DOHH2 (cell line): ENCODE measurements around the gene PHYHIPL.

Source experiments
- H3F3A ChIP-seq: fragments of 200-600 bp; sonication (generic), shearing (Covaris generic); 2 replicates; pipeline ENCODE4 v1.6.0; 2016; ENCODE audit warnings: antibody characterized with exemption, mild to moderate bottlenecking; ENCODE audit not compliant: control insufficient read depth, insufficient read depth
- H3K27ac ChIP-seq: fragments of 200-600 bp; sonication (generic); 2 replicates; pipeline ENCODE4 v1.5.1; 2014; ENCODE audit warnings: low read depth, mild to moderate bottlenecking, low read length, moderate library complexity
- H3K27me3 ChIP-seq: fragments of 200-600 bp; sonication (generic); 2 replicates; pipeline ENCODE4 v1.6.1; 2014; ENCODE audit warnings: mild to moderate bottlenecking, low read length, mixed read lengths; ENCODE audit not compliant: control insufficient read depth
- H3K36me3 ChIP-seq: fragments of 200-600 bp; sonication (generic); 2 replicates; pipeline ENCODE4 v1.6.1; 2014; ENCODE audit warnings: mild to moderate bottlenecking, low read length, moderate library complexity, mixed read lengths; ENCODE audit not compliant: control insufficient read depth
- H3K4me1 ChIP-seq: fragments of 200-600 bp; sonication (generic); 2 replicates; pipeline ENCODE4 v1.6.1; 2014; ENCODE audit warnings: mild to moderate bottlenecking, low read length, mixed read lengths; ENCODE audit not compliant: control insufficient read depth
- H3K4me2 ChIP-seq: fragments of 200-600 bp; sonication (generic); 2 replicates; pipeline ENCODE4 v1.6.0; 2014; ENCODE audit warnings: mild to moderate bottlenecking, low read length, moderate library complexity
- H3K4me3 ChIP-seq: fragments of 200-600 bp; sonication (generic); 2 replicates; pipeline ENCODE4 v1.5.1; 2014; ENCODE audit warnings: mild to moderate bottlenecking, low read length, mixed read lengths
- H3K79me2 ChIP-seq: fragments of 200-600 bp; sonication (generic); 2 replicates; pipeline ENCODE4 v1.6.1; 2014; ENCODE audit warnings: mild to moderate bottlenecking, low read length, mixed read lengths; ENCODE audit not compliant: control insufficient read depth
- H3K9me2 ChIP-seq: fragments of 200-600 bp; sonication (generic); replicated peaks from 2 replicates; pipeline ENCODE4 v1.6.1; 2014; ENCODE audit warnings: mild to moderate bottlenecking, low read length, mixed read lengths; ENCODE audit not compliant: control insufficient read depth
- H3K9me3 ChIP-seq: fragments of 200-600 bp; sonication (generic); 2 replicates; pipeline ENCODE4 v1.6.1; 2014; ENCODE audit warnings: antibody characterized with exemption, low read length, mixed read lengths; ENCODE audit not compliant: control insufficient read depth, insufficient read depth
- H4K20me1 ChIP-seq: fragments of 200-600 bp; sonication (generic); 2 replicates; pipeline ENCODE4 v1.6.0; 2014; ENCODE audit warnings: low read depth, mild to moderate bottlenecking, antibody characterized with exemption, low read length, moderate library complexity; ENCODE audit not compliant: control insufficient read depth, insufficient read depth
- EZH2phosphoT487 ChIP-seq: fragments of 200-600 bp; sonication (generic); IDR thresholded peaks from 2 replicates; pipeline ENCODE4 v1.6.1; 2017; ENCODE audit warnings: borderline replicate concordance, mild to moderate bottlenecking, antibody characterized with exemption, low read length, moderate library complexity, mixed read lengths
- TF ChIP-seq, protein P1 (sequence below): fragments of 200-600 bp; sonication (generic); IDR thresholded peaks from one replicate; pipeline ENCODE4 v1.5.1; 2014; ENCODE audit warnings: antibody characterized with exemption, mild to moderate bottlenecking, low read depth, low read length; ENCODE audit not compliant: poor library complexity, severe bottlenecking

PHYHIPL gene

DNA sequence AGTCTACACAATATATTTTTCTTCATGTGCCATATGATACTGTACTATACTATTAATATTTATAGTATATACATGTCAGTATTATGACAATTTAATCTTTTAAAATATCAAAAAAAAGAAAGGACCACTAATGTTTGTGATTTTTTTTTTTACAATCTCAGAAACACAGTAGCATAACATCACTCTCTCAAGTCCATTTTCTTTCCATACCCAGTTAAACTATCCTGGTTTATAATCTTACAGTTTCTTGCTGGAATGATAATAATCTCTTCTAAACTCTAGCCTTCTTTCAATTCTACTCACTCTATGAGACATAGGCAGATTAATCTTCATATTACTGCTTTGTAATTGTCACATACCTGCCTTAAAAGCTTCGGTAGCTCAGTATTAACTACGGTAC, 8.9 kb upstream of the PHYHIPL start:
- Histone ChIP-seq H3K9me3 (peaks cover 7% of the 10 kb centered on the region; the same call in 1 of the 2 replicates), H3K4me2 (no peak overlapping the region), H3K4me1 (no peaks in the 10 kb centered on the region), H4K20me1 (no peaks in the 10 kb centered on the region), H3K36me3 (no peaks in the 10 kb centered on the region), H3K27ac (no peak overlapping the region), H3K9me2 (no peaks in the 10 kb centered on the region), H3F3A (no peaks in the 10 kb centered on the region), H3K79me2 (no peaks in the 10 kb centered on the region), H3K27me3 (no peaks in the 10 kb centered on the region), H3K4me3 (no peak overlapping the region)
- TF ChIP-seq, protein P1, sequence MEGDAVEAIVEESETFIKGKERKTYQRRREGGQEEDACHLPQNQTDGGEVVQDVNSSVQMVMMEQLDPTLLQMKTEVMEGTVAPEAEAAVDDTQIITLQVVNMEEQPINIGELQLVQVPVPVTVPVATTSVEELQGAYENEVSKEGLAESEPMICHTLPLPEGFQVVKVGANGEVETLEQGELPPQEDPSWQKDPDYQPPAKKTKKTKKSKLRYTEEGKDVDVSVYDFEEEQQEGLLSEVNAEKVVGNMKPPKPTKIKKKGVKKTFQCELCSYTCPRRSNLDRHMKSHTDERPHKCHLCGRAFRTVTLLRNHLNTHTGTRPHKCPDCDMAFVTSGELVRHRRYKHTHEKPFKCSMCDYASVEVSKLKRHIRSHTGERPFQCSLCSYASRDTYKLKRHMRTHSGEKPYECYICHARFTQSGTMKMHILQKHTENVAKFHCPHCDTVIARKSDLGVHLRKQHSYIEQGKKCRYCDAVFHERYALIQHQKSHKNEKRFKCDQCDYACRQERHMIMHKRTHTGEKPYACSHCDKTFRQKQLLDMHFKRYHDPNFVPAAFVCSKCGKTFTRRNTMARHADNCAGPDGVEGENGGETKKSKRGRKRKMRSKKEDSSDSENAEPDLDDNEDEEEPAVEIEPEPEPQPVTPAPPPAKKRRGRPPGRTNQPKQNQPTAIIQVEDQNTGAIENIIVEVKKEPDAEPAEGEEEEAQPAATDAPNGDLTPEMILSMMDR: no peak
- TF ChIP-seq EZH2phosphoT487: no peak

DNA sequence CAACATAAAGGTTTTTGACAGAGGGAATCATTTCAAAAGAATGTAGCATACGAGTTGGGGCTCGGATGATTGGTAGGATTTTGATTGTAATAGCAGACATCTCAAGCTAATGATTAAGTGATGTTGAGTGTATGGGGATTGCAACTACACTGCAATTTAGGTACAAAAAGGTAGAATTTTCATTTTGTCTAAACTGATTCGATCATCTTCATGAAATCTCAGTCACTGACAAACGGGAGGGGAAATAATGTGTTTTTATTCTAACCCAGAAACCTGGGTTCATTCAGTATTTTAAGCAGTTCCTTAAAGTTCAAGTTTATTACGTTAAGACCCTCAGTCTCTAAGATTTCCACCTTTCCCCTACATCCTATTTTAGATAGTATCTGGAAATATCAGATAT, 3.9 kb upstream of the PHYHIPL start:
- no peaks in the 10 kb centered on the region for H3K9me2 ChIP-seq
- no peak overlapping the region for H3K4me3 ChIP-seq
- no peak overlapping the region for H3K4me2 ChIP-seq
- H3F3A ChIP-seq: no peaks in the 10 kb centered on the region
- no peaks in the 10 kb centered on the region for H4K20me1 ChIP-seq
- no peaks in the 10 kb centered on the region for H3K36me3 ChIP-seq
- no peaks in the 10 kb centered on the region for H3K79me2 ChIP-seq
- no peaks in the 10 kb centered on the region for H3K4me1 ChIP-seq
- H3K27me3 ChIP-seq: no peaks in the 10 kb centered on the region
- H3K27ac ChIP-seq: no peak overlapping the region
- peaks cover 15% of the 10 kb centered on the region; the same call in 1 of the 2 replicates for H3K9me3 ChIP-seq
- TF ChIP-seq, protein P1: no peak
- no peak for TF ChIP-seq EZH2phosphoT487

DNA sequence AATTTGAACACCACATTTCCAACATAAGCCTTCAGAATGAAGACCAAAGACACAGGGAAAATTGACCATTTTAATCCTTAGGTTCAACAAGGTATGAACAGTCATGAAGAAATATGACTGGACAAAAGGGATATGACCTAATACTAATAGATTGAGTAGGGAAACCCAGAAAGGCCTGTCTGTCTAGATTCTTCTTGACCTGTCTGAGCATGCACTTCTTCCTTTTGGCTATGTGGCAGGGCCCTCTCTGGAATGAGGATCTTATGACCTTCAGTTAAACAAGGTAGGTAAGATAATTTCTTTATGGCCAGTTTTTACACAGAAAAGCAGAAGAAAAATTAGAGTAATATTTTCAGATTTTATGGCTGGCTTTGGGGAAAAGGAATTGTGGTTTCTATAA, 3.0 kb upstream of the PHYHIPL start:
- H3K9me2 ChIP-seq: no peaks in the 10 kb centered on the region
- no peaks in the 10 kb centered on the region for H3K79me2 ChIP-seq
- H3K9me3 ChIP-seq: peaks cover 11% of the 10 kb centered on the region; the same call in 1 of the 2 replicates
- no peaks in the 10 kb centered on the region for H3K27me3 ChIP-seq
- TF ChIP-seq EZH2phosphoT487: no peak
- TF ChIP-seq, protein P1: no peak
- H3F3A ChIP-seq: no peaks in the 10 kb centered on the region
- H3K4me2 ChIP-seq: no peak overlapping the region
- no peaks in the 10 kb centered on the region for H4K20me1 ChIP-seq
- no peaks in the 10 kb centered on the region for H3K4me1 ChIP-seq
- H3K36me3 ChIP-seq: no peaks in the 10 kb centered on the region
- H3K27ac ChIP-seq: no peak overlapping the region
- H3K4me3 ChIP-seq: no peak overlapping the region
